Activated CD4-positive, alpha-beta T cell treated with anti-CD3 and anti-CD28 coated beads, Interleukin-10, Interleukin-2, amounts not matched to agents 100 ng/mL and 50 ng/mL, durations not matched to agents 16 hours and 8 hours (primary cell): Measurements from ENCODE around the gene TMEM33.

Experiments used
- DNase-seq: peaks from one replicate; pipeline ENCODE4 v3.0.0-alpha.2; 2020

TMEM33 gene

DNA sequence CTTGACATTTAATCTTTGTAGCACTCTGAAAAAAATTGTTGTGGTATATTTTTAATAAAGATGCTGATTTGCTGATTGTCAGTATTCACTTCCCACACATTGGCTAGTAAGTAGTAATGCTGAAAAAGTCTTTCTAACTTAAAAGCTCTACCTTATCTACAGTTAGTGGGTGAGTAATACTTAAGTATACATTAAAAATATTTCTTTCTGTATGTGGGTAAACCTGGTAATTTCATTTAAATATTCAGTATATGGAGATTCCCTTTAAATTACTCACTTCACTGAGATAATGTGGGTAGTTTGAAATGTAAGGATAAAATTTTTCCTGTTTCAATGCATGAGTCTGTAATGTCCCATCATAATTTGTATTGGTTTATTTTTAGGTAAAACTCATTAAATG, 5.6 kb downstream of the TMEM33 start:
- no peak for DNase-seq

DNA sequence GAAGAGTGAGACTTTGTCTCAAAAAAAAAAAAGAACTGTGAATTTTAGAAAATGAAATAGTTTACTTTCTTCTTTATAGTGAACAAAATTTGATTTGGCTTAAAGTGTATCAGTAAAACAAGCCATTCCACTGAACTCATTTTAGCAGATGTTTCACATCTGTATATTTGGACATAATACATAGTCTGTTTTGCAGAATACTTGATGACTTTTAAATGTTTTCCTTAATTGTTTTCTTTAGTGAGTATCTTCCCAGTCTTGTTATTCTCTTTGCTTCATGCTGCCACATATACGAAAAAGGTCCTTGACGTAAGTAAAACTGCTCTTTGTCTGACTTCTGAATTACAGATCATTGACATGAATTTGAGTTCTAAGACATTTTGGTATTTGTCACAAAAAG, 8.3 kb downstream of the TMEM33 start:
- DNase-seq: no peak

- DNase-seq: no peak
Measured at GRCh38 chr4:41944089-41944488, 8.9 kb downstream of the TMEM33 start.

GRCh38 chr4:41949531-41949930, 14.3 kb downstream of the TMEM33 start:
- DNase-seq: no peak

GRCh38 chr4:41957634-41958033, 22.4 kb downstream of the TMEM33 start:
- DNase-seq: peak; percentile 34

GRCh38 chr4:41963105-41963504, 27.9 kb downstream of the TMEM33 start:
- peak; percentile 36 for DNase-seq

- DNase-seq: no peak
Measured at GRCh38 chr4:41964401-41964800, 29.2 kb downstream of the TMEM33 start.

- no peak for DNase-seq
Measured at GRCh38 chr4:41967392-41967791, 32.2 kb downstream of the TMEM33 start.

DNA sequence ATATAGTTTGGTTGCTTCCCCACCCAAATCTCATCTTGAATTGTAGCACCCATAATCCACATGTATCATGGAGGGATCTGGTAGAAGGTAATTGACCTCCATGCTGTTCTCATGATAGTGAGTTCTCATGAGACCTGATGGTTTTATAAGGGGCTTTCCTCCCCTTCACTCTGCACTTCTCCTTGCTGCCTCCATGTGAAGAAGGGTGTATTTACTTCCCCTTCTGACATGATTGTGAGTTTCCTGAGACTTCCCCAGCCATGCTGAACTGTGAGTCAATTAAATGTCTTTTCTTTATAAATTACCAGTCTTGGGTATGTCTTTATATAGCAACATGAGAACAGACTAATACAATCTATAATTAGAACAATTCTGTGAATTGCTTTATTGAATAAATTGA, 34.4 kb downstream of the TMEM33 start:
- no peak for DNase-seq

DNA sequence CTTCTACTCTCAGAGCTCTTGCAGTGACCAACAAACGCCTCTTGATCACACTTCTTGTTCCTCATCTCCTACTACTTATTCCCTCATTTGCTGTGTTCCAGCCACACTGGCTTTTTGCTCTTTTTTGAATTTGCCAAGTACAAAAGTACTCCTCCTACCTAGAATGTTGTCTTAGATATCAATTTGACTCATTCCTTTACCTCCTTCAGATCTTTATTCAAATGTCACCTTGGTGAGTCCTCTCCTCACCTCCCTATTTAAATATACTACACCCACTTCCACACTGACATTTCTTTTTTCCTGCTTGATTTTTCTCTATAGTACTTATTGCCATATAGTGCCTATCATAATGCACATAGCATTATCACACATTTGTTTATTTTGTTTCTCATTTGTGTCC, 40.1 kb downstream of the TMEM33 start:
- DNase-seq: no peak

DNA sequence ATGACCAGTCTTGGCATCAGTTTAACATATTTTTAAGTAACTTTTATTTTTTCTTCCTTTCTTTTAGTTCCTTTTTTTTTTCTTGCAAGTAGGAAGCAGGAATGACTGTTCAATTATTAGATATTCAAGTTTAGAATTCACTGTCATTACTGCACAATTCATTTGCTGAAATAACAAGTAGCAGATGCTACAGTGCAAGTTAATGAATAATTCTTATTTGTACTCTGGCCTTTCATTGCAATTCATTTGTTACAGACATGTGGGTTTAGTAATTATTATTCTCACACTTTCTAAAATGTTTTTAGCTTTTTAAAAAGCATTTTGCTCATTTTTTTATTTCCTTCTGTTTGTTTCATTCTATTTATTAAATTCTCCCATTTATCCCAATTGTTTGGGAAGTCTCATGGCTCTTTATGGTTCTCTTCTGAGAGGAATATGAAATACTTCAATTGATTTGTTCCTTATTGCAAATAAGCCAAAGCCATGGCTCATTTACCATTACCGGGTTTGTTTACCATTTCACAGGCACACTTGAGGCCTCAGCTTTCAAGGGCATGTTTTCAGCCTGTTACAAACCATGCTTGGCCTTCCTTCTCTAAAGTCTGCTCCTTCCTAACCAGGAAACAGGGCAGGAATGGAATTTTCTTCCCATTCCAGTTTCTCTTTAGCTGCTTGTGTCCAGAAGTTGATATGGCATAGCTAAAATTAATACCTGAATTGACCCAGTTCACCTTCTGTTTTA, 41.7 kb downstream of the TMEM33 start:
- no peak for DNase-seq

GRCh38 chr4:41977709-41978108, 42.5 kb downstream of the TMEM33 start:
- no peak for DNase-seq

- DNase-seq: no peak
Measured at GRCh38 chr4:41981456-41981855, 46.2 kb downstream of the TMEM33 start, which contains the start of gene DCAF4L1. Gene DCAF4L1, plus strand, starts transcription at chr4:41981756. Its CDS starts 37 bp downstream, at chr4:41981793.

DNA sequence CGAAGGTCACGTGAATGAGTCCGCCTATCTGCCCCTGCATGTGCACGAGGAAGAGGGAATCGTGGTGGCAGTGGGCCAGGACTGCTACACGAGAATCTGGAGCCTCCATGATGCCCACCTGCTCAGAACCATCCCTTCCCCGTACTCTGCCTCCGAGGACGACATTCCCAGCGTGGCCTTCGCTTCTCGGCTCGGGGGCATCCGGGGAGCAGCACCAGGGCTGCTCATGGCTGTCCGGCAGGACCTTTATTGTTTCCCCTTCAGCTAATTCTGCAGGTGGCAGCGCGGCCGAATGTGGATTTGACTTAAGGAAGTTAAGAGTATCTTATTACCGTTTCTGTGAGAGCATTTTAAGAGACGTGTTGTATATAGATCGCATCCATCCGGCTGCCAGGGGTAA, 47.5 kb downstream of the TMEM33 start:
- DNase-seq: no peak

DNA sequence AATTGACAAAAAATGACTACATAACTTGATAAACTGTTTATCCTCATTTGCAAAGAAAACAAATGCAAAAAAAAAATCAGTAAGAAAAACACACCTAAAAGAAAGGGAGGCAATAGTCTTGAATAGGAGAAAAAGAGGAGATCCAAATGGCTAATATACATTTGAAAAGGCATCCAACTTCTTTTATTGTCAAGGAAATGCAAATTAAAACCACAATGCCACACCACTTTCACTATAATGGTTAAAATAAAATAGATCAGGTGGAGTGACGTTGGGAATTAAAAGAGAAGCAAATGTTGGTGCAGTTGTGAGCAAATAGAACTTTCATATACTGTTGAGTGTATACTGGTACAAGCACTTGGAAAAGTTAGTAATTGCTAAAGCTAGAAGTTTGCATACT, 49.9 kb downstream of the TMEM33 start:
- no peak for DNase-seq

DNA sequence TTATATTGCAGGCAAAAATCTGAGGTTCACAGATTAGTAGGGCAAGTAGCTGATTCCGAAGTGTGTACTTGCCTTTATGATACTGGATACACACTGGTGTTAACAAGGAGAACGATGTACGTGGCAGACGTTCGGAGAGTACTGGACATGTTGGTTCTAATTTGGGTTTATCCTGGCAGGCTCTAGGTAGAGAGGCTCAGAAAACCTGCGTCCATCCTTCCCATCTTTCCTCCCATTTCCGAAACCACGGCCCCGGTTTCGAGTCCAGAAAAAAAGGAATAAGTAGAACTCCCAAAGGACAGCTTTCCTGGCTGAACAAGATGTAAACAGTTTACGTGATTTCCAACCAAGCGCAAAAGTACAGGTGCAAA, 54.8 kb downstream of the TMEM33 start:
- no peak for DNase-seq

DNA sequence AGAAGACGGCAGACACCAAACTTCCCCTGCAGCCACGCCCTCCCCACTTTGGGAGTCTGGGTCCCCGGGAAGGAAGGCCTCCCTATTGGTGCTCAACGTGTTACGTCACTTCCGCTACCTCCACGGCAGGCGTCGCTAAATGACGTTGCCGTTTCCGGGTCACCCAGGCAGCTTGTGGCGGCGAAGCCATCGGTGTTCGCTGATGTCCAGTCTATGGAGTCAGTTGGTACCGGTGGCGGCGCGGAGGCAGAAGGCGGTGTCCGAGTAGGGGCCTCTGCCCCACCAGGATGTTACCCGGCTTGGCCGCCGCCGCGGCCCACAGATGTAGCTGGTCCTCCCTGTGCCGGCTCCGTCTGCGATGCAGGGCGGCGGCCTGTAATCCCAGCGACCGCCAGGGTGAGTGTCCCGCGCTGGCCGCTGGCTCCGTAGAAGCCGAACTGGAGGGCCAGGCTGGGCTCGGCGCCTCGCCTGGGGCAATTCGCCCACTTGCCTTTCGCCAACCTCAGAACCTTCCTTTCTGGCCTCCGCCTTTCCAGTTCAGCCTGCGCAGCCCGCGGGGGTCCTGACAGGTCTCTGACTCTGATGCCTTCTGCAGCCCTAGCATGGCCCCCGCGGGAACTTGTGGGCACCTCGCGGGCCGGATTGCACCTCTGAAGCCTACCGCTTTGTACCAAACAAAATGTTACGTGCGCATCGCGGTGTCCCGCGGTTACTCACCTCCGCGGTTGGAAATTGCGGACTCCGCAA, 55.3 kb downstream of the TMEM33 start, which contains the start of gene SLC30A9:
Gene SLC30A9 (plus strand): TSS at position 166 of the 747 bp plus-strand sequence. CDS start 122 bp downstream, at position 288.
- peak; percentile 96 for DNase-seq

- DNase-seq: no peak
Measured at GRCh38 chr4:41991916-41992767, 56.9 kb downstream of the TMEM33 start.

- no peak for DNase-seq
Measured at GRCh38 chr4:41992967-41993857, 58.0 kb downstream of the TMEM33 start.

GRCh38 chr4:41994461-41994985, 59.3 kb downstream of the TMEM33 start:
- DNase-seq: no peak

DNA sequence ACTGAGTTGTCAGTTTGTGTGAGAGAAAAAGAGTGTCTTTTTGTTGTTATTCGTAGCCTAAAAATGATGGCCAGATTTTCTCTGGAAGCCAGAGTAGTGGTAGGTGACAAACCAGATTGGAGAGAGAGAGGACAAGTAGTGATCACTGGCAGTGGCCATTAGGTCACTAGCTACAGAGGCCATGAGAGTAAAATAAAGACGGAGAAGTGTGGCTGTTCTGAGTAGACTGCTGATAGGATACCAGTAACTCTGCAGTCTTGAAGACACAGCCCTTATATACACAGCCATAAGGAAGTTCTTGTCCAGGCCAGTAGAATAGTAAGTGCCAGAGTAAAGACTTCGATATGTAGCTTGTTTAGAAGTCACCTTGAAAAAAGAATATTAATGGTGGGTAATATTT, 62.8 kb downstream of the TMEM33 start:
- no peak for DNase-seq

GRCh38 chr4:41999321-41999720, 64.1 kb downstream of the TMEM33 start:
- no peak for DNase-seq
